ENCODE results near the gene ZGPAT.

ZGPAT gene

GRCh38 chr20:63744574-63745423, 37.0 kb downstream of the ZGPAT start:
- H3K27ac Mint-ChIP-seq = no peak overlapping the region
- H3K9me3 Mint-ChIP-seq = no peaks in the 10 kb centered on the region
- no peak overlapping the region for H3K4me3 Mint-ChIP-seq
- no peaks in the 10 kb centered on the region for H3K36me3 Mint-ChIP-seq (ENCODE audit: low read depth)
- H3K27me3 Mint-ChIP-seq (ENCODE audit: low read depth) = no peaks in the 10 kb centered on the region
- H3K4me1 Mint-ChIP-seq (ENCODE audit: low read depth) = peaks cover 2% of the 10 kb centered on the region

GRCh38 chr20:63745424-63745805, 37.6 kb downstream of the ZGPAT start:
- Mint-ChIP-seq H3K9me3 (no peaks in the 10 kb centered on the region), H3K27ac (no peak overlapping the region), H3K4me3 (no peak overlapping the region), H3K27me3 (ENCODE audit: low read depth) (no peaks in the 10 kb centered on the region), H3K36me3 (ENCODE audit: low read depth) (no peaks in the 10 kb centered on the region), H3K4me1 (ENCODE audit: low read depth) (peaks cover 2% of the 10 kb centered on the region)

GRCh38 chr20:63745961-63746731, 38.3 kb downstream of the ZGPAT start:
- Mint-ChIP-seq H3K4me3 (no peak overlapping the region), H3K27ac (no peak overlapping the region), H3K27me3 (ENCODE audit: low read depth) (no peaks in the 10 kb centered on the region), H3K9me3 (no peaks in the 10 kb centered on the region), H3K4me1 (ENCODE audit: low read depth) (peaks cover 6% of the 10 kb centered on the region), H3K36me3 (ENCODE audit: low read depth) (no peaks in the 10 kb centered on the region)

GRCh38 chr20:63746751-63747315, 39.0 kb downstream of the ZGPAT start:
- no peak overlapping the region for H3K4me3 Mint-ChIP-seq
- H3K27me3 Mint-ChIP-seq (ENCODE audit: low read depth) = no peaks in the 10 kb centered on the region
- peaks cover 9% of the 10 kb centered on the region for H3K4me1 Mint-ChIP-seq (ENCODE audit: low read depth)
- no peak overlapping the region for H3K27ac Mint-ChIP-seq
- no peaks in the 10 kb centered on the region for H3K36me3 Mint-ChIP-seq (ENCODE audit: low read depth)
- no peaks in the 10 kb centered on the region for H3K9me3 Mint-ChIP-seq

GRCh38 chr20:63747622-63748069, 39.8 kb downstream of the ZGPAT start:
- no peak overlapping the region for H3K4me3 Mint-ChIP-seq
- no peaks in the 10 kb centered on the region for H3K9me3 Mint-ChIP-seq
- no peaks in the 10 kb centered on the region for H3K36me3 Mint-ChIP-seq (ENCODE audit: low read depth)
- peaks cover 9% of the 10 kb centered on the region for H3K4me1 Mint-ChIP-seq (ENCODE audit: low read depth)
- no peaks in the 10 kb centered on the region for H3K27me3 Mint-ChIP-seq (ENCODE audit: low read depth)
- H3K27ac Mint-ChIP-seq = no peak overlapping the region

- peaks cover 9% of the 10 kb centered on the region for H3K4me1 Mint-ChIP-seq (ENCODE audit: low read depth)
- no peaks in the 10 kb centered on the region for H3K9me3 Mint-ChIP-seq
- H3K36me3 Mint-ChIP-seq (ENCODE audit: low read depth) = no peaks in the 10 kb centered on the region
- no peaks in the 10 kb centered on the region for H3K27me3 Mint-ChIP-seq (ENCODE audit: low read depth)
- H3K4me3 Mint-ChIP-seq = no peak overlapping the region
- no peak overlapping the region for H3K27ac Mint-ChIP-seq
Observed at GRCh38 chr20:63748070-63748933, 40.5 kb downstream of the ZGPAT start.

- H3K4me3 Mint-ChIP-seq = no peak overlapping the region
- H3K9me3 Mint-ChIP-seq = no peaks in the 10 kb centered on the region
- peak overlapping the region; percentile 19 for H3K27ac Mint-ChIP-seq
- H3K36me3 Mint-ChIP-seq (ENCODE audit: low read depth) = no peaks in the 10 kb centered on the region
- no peaks in the 10 kb centered on the region for H3K27me3 Mint-ChIP-seq (ENCODE audit: low read depth)
- peaks cover 9% of the 10 kb centered on the region for H3K4me1 Mint-ChIP-seq (ENCODE audit: low read depth)
Observed at GRCh38 chr20:63748934-63749270, 41.1 kb downstream of the ZGPAT start.

GRCh38 chr20:63749597-63750508, 42.0 kb downstream of the ZGPAT start:
- H3K27ac Mint-ChIP-seq = peak overlapping the region; percentile 41
- H3K27me3 Mint-ChIP-seq (ENCODE audit: low read depth) = no peaks in the 10 kb centered on the region
- no peaks in the 10 kb centered on the region for H3K36me3 Mint-ChIP-seq (ENCODE audit: low read depth)
- peaks cover 9% of the 10 kb centered on the region for H3K4me1 Mint-ChIP-seq (ENCODE audit: low read depth)
- H3K9me3 Mint-ChIP-seq = no peaks in the 10 kb centered on the region
- no peak overlapping the region for H3K4me3 Mint-ChIP-seq

- Mint-ChIP-seq H3K4me3 (peak overlapping the region; percentile 51), H3K27me3 (ENCODE audit: low read depth) (no peaks in the 10 kb centered on the region), H3K36me3 (ENCODE audit: low read depth) (no peaks in the 10 kb centered on the region), H3K9me3 (no peaks in the 10 kb centered on the region), H3K27ac (peak overlapping the region; percentile 84), H3K4me1 (ENCODE audit: low read depth) (peaks cover 9% of the 10 kb centered on the region)
Observed at GRCh38 chr20:63750807-63751470, 43.1 kb downstream of the ZGPAT start.

GRCh38 chr20:63751471-63752271, 43.8 kb downstream of the ZGPAT start:
- Mint-ChIP-seq H3K4me1 (ENCODE audit: low read depth) (peaks cover 12% of the 10 kb centered on the region), H3K4me3 (peak overlapping the region; percentile 51), H3K36me3 (ENCODE audit: low read depth) (no peaks in the 10 kb centered on the region), H3K9me3 (no peaks in the 10 kb centered on the region), H3K27me3 (ENCODE audit: low read depth) (no peaks in the 10 kb centered on the region), H3K27ac (peak overlapping the region; percentile 84)

GRCh38 chr20:63752411-63753101, 44.7 kb downstream of the ZGPAT start:
- Mint-ChIP-seq H3K36me3 (ENCODE audit: low read depth) (no peaks in the 10 kb centered on the region), H3K4me1 (ENCODE audit: low read depth) (peaks cover 18% of the 10 kb centered on the region), H3K4me3 (no peak overlapping the region), H3K27ac (no peak overlapping the region), H3K27me3 (ENCODE audit: low read depth) (peaks cover 3% of the 10 kb centered on the region), H3K9me3 (no peaks in the 10 kb centered on the region)

GRCh38 chr20:63753381-63753780, 45.5 kb downstream of the ZGPAT start:
- Mint-ChIP-seq H3K27me3 (ENCODE audit: low read depth) (peaks cover 7% of the 10 kb centered on the region), H3K4me1 (ENCODE audit: low read depth) (peaks cover 18% of the 10 kb centered on the region), H3K27ac (no peak overlapping the region), H3K36me3 (ENCODE audit: low read depth) (no peaks in the 10 kb centered on the region), H3K4me3 (no peak overlapping the region), H3K9me3 (no peaks in the 10 kb centered on the region)

Data from T-helper 1 cell treated with Interleukin-12 subunit alpha and Interleukin-12 subunit beta and Interleukin-4 antibody, amounts not matched to agents 30 μg/mL and 1 μg/mL, for 36 hours (primary cell).